NB4 (cell line): Measurements from ENCODE around the gene CDC25A.

Experiments used
- MYC ChIP-seq: IDR thresholded peaks from 2 replicates; pipeline ENCODE4 v1.6.1; 2011; ENCODE audit warnings: low read depth, low read length
- POLR2A ChIP-seq: IDR thresholded peaks from 2 replicates; pipeline ENCODE4 v1.6.1; 2011; ENCODE audit warnings: mild to moderate bottlenecking; ENCODE audit not compliant: insufficient read length; ENCODE audit errors: extremely low read depth
- TF ChIP-seq, protein P1 (sequence below): IDR thresholded peaks from one replicate; pipeline ENCODE4 v1.5.1; 2012; ENCODE audit warnings: low read depth, low read length
- TF ChIP-seq, protein P2 (sequence below): IDR thresholded peaks from 2 replicates; pipeline ENCODE4 v1.6.1; 2011; ENCODE audit warnings: low read depth, low read length

DNA sequence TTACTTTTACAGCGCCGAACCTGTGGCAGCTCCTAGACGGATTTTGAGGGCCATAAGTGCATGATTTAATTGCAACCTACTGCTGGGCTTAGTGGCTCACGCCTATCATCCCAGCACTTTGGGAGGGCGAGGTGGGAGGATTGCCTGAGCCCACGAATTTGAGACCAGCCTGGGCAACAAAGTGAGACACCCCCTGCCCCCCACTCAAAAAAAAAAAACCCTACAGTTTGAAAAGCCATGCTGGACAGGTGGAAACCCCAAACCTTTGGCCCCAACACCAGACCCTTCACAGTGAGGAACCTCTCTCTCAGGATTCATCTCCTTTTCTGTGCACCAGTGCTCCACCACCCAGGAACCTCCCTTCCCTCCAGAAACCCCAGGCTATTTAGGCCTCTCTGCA is 1.1 kb upstream of the CDC25A start:
- TF ChIP-seq, protein P1, sequence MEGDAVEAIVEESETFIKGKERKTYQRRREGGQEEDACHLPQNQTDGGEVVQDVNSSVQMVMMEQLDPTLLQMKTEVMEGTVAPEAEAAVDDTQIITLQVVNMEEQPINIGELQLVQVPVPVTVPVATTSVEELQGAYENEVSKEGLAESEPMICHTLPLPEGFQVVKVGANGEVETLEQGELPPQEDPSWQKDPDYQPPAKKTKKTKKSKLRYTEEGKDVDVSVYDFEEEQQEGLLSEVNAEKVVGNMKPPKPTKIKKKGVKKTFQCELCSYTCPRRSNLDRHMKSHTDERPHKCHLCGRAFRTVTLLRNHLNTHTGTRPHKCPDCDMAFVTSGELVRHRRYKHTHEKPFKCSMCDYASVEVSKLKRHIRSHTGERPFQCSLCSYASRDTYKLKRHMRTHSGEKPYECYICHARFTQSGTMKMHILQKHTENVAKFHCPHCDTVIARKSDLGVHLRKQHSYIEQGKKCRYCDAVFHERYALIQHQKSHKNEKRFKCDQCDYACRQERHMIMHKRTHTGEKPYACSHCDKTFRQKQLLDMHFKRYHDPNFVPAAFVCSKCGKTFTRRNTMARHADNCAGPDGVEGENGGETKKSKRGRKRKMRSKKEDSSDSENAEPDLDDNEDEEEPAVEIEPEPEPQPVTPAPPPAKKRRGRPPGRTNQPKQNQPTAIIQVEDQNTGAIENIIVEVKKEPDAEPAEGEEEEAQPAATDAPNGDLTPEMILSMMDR: no peak
- TF ChIP-seq POLR2A (no peak), MYC (no peak)
- TF ChIP-seq, protein P2, sequence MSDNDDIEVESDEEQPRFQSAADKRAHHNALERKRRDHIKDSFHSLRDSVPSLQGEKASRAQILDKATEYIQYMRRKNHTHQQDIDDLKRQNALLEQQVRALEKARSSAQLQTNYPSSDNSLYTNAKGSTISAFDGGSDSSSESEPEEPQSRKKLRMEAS: no peak
